SK-N-DZ (cell line): ENCODE results near the gene STN1.

ENCODE experiments used
- DNase-seq: peaks from one replicate; pipeline ENCODE4 v3.0.0-alpha.2; 2015; ENCODE audit warnings: low spot score

STN1 gene

GRCh38 chr10:103894441-103894864 lies 23.5 kb downstream of the STN1 start:
- no peak for DNase-seq

GRCh38 chr10:103893817-103894216 lies 24.2 kb downstream of the STN1 start:
- DNase-seq, result no peak

DNA sequence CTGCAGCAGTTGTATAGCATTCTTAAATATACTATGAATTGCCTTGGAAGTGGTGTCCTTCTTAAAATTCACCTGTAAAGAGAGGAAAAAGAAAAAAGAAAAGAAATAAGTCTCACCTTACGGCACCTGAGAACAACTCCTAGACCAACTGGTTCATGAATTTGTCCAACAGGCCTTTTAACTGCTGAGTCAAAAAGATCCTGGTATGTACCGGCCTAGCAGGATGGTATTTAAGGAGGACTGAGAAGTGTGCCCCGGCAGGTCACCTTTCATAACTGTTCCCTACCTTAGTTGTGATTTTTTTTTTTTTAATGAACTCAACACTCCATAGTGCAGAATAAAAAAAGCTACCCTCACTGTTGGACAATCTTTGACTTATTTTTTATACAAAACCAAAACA lies 25.8 kb downstream of the STN1 start:
- DNase-seq, result no peak

GRCh38 chr10:103890688-103891087 lies 27.3 kb downstream of the STN1 start:
- DNase-seq, result no peak

- no peak for DNase-seq
These were observed 27.8 kb downstream of the STN1 start for GRCh38 chr10:103890194-103890658.

- no peak for DNase-seq
These were observed 28.8 kb downstream of the STN1 start for GRCh38 chr10:103889121-103889720.

DNA sequence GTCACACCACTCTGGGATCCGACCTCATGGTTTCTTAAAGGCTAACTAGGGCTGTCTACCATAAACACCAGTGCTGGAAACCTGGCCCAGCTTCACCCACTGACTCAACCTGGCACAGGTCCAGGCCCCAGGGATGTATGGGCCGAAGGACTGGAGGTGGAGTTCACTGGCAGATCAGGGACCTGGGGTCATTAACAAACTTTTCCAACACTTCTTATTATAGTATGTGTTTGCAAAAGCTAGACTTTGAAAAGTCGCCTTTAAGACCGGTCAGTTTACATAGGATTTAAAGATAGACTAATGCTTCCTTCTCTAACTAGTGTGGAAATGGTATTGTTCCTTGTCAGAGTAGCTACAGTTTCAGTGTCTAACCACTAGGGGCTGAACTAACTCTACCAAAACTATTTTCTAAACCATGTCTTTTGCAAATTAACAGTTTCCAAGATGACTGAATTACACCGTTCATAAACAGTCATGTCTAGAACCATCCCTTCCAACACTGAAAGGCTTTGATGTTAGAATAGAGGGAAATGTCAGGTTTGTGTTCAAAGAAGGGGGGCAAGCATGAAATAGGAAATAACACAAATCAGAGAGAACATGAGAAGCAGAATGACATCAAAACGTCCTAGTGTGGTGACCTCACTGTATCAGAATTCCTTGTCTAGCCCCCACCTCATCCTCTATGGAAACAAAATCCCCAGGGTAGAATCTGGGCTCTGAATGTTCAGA lies 29.7 kb downstream of the STN1 start:
- peak; percentile 34 for DNase-seq

- DNase-seq, result no peak
These were observed 32.4 kb downstream of the STN1 start for GRCh38 chr10:103885617-103886016.

DNA sequence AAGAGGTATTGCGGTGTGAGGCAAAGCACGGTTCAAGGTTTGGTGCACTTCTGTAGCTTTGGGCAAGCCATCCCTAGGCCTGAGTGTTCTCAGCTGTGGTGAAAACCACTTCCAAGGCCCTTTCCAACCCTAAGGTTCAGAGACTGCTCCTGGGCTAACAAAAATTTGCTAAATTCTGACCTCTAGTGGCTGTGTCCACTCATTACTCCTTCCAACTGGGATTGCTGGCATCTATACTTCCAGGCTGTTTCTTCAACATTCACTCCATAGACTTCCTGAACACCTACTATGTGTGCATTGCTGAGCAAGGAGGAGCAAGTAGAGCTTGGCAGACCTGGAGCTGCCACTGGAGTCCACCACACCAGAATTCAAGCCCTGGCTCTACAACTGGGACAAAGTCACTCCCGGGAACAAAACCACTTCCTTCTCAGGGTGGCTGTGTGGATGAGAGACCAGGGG lies 33.3 kb downstream of the STN1 start:
- DNase-seq, result peak; percentile 70

GRCh38 chr10:103882285-103883007 lies 35.5 kb downstream of the STN1 start:
- no peak for DNase-seq

- peak; percentile 72 for DNase-seq
These were observed 36.3 kb downstream of the STN1 start for GRCh38 chr10:103881416-103882284.

- no peak for DNase-seq
These were observed 38.2 kb downstream of the STN1 start for GRCh38 chr10:103879831-103880230.

DNA sequence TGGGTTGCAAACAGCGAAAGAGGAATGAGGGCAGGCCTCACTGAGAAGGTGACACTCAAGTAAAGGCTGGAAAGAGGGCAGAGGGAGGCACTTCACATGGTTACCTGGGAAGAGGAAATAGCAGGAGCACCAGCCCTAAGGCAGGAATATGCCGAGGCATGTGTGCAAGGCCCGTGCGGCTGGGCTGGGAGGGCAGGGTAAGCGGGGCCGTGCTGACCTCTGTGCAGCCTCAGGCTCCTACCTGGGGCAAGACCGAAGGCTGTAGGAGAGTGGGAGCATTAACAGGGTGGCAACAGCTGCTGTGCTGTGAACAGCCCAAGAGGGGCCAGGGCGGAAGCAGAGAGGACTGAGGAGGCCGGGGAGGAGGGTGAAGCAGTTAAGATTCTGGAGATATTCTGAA lies 38.6 kb downstream of the STN1 start:
- DNase-seq, result no peak

DNA sequence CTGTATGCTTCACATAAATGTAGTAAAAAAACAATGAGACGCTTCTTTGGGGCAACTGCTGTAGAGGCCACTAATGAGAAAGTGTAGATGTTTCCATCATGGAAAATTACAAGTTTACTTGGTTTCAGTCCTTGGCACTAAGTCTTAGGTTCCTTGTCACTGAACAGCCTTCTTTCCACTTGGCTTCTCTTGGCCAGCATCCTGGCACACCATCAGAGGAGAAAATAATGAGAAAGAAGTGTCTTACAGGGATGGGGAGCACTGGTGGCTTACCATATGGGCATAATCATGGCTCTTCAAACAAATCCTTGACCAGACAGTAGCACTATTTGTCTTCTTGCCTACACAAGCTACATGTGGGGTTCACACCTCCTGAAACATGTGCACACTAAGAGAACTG lies 40.1 kb downstream of the STN1 start:
- DNase-seq, result no peak

DNA sequence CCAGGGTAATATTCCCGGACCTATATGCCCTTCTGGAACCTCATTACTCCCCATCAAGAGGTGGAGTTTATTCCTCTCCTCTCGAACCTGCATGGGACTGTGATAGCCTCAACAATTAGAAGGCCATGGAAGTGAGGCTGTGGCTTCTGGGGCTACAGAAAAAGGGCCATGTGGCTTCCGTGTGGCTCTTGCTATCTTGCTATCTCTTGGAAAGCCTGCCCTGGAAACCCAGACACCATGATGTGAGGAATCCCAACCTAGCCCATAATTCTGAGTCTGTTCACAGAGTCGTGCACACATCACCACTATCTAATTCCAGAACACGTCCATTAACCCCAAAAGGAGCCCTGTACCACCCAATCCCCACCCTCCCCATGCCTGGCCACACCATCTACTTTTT lies 41.8 kb downstream of the STN1 start:
- peak; percentile 45 for DNase-seq

DNA sequence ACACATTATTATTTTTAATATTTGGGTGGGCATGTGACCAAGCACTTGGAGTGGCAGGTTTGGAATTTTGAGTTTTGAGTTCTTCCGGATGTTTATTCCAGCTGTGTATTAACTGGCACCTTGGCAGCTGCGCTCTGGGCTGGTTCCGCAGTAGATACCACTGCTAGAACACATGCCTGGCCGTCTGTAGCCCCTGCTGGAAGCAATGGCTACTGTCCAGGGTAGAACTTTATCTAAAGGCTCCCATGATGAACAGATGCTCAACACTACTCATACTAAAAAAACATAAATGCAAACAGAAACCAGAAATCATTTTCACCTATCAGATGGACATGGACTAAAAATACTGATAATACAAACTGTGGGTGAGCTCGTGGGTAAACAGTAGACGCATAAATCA lies 43.3 kb downstream of the STN1 start:
- DNase-seq, result no peak

- DNase-seq, result no peak
These were observed 45.6 kb downstream of the STN1 start for GRCh38 chr10:103872137-103872931.

- DNase-seq, result no peak
These were observed 47.0 kb downstream of the STN1 start for GRCh38 chr10:103871006-103871405.

DNA sequence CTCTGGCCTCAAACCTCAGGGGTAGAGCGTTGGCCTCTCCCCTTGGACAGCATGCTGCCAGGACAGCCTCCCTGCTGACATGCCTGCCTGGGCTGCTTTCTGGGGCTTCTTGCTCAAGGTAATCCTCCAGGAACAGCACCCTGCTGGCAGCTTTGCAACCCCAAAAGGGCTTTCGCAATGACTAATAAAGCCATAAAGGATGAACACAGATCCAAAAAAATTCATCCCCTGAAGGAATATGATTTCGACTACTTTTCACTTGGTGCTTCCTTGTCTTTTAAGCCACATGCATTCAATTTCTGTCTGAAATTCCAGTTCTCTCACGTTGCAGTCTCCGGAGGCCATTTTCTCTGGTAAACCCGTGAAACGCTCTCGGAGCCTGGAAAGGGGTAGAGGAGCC lies 47.5 kb downstream of the STN1 start:
- DNase-seq, result no peak

DNA sequence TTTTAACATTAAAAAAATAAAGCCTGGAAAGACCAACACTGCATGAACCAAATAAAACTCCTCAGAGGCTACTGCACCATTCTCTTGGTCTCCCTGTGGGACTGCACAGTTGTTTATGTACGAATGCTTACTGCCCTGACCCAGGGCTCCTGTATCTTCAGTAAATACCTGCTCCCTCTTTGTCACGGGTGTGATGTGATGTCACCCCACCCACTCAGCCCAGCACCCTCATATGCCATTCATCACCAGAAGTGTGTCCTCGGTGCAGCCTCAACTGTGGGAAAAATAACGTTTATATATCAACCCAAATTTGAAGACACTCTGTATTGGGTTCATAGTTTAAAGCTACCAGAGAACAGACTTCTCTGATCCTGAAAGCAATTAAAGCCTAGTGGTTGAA lies 48.6 kb downstream of the STN1 start:
- DNase-seq, result no peak

- no peak for DNase-seq
These were observed 49.8 kb downstream of the STN1 start for GRCh38 chr10:103868200-103868599.
